Measurements from ENCODE around the gene GLDN.

- TF ChIP-seq, protein P1, sequence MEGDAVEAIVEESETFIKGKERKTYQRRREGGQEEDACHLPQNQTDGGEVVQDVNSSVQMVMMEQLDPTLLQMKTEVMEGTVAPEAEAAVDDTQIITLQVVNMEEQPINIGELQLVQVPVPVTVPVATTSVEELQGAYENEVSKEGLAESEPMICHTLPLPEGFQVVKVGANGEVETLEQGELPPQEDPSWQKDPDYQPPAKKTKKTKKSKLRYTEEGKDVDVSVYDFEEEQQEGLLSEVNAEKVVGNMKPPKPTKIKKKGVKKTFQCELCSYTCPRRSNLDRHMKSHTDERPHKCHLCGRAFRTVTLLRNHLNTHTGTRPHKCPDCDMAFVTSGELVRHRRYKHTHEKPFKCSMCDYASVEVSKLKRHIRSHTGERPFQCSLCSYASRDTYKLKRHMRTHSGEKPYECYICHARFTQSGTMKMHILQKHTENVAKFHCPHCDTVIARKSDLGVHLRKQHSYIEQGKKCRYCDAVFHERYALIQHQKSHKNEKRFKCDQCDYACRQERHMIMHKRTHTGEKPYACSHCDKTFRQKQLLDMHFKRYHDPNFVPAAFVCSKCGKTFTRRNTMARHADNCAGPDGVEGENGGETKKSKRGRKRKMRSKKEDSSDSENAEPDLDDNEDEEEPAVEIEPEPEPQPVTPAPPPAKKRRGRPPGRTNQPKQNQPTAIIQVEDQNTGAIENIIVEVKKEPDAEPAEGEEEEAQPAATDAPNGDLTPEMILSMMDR (IDR thresholded peaks at IDR 0.05) = no peak
- no peak for TF ChIP-seq EP300 (IDR thresholded peaks at IDR 0.05)
Observed at GRCh38 chr15:51425517-51426040, 84.1 kb downstream of the GLDN start.

All from tibial nerve (tissue), 4 donors.